Peyer's patch (tissue), 4 donors: ENCODE results near the gene RPS21. TPM values are rescaled to one million over a fixed set of nuclear protein-coding genes. Genes with fewer than 3 reads are reported as not detected.

ENCODE experiments used
- DNase-seq, 3 donors: peaks; one replicate each; pipeline ENCODE4 v3.0.0-alpha.2; 2017 to 2019
- H3K27ac ChIP-seq, 4 donors: fragments of 200-600 bp; sonication (generic); one replicate each; pipeline ENCODE4 v1.5.1; 2016 to 2019
- H3K27me3 ChIP-seq, 2 donors: fragments of 200-600 bp; sonication (generic); one replicate each; pipeline ENCODE4 v1.5.1; 2019
- H3K36me3 ChIP-seq, 3 donors: fragments of 200-600 bp; sonication (generic); one replicate each; pipeline ENCODE4 v1.5.1; 2016 to 2019
- H3K4me1 ChIP-seq, 4 donors: fragments of 200-600 bp; sonication (generic); one replicate each; pipeline ENCODE4 v1.5.1; 2016 to 2019
- H3K4me3 ChIP-seq, 4 donors: fragments of 200-600 bp; sonication (generic); 1 replicate in 3 of 4; 2 replicates in 1 of 4; pipeline ENCODE4 v1.5.1; 2016 to 2019; ENCODE audit warnings: mild to moderate bottlenecking in 1 of 4
- H3K9me3 ChIP-seq, 4 donors: fragments of 200-600 bp; sonication (generic); one replicate each; pipeline ENCODE4 v1.5.1; 2016 to 2019; ENCODE audit warnings: mild to moderate bottlenecking in 1 of 4
- CTCF ChIP-seq, 6 experiments: fragments of 450-650 bp in 4 of 6; fragments of 200-600 bp in 2 of 6; sonication (generic) in 1 of 6; IDR thresholded peaks; one replicate each; pipeline ENCODE4 v1.5.1; 2017 to 2019; ENCODE audit warnings: antibody characterized with exemption in 6 of 6, mild to moderate bottlenecking in 3 of 6, moderate library complexity in 1 of 6
- POLR2A ChIP-seq, 2 donors: fragments of 450-650 bp; IDR thresholded peaks; one replicate each; pipeline ENCODE4 v1.5.1; 2017; ENCODE audit warnings: antibody characterized with exemption in 2 of 2, mild to moderate bottlenecking in 2 of 2, moderate library complexity in 2 of 2
- total RNA-seq, 4 donors: library from RNA; depleted of rRNA; stranded (reverse); fragments of >200 nt; gene quantifications; one replicate each; pipeline ENCODE4 v1.1.0, GENCODE V29; 2016

Gene RPS21
- total RNA-seq, 4 donors from 2014 or later, result 507 to 769 (median 622) TPM

- TF ChIP-seq CTCF (IDR thresholded peaks at IDR 0.05) (no peak), POLR2A (IDR thresholded peaks at IDR 0.05) (no peak)
- peaks cover 0 to 18% (median 0%) of the 10 kb centered on the region in 3 donors for H3K36me3 ChIP-seq
- no peaks in the 10 kb centered on the region for H3K27me3 ChIP-seq
Observed at GRCh38 chr20:62396367-62397239, 9.7 kb downstream of the RPS21 start.

GRCh38 chr20:62398120-62398821 lies 11.4 kb downstream of the RPS21 start:
- Histone ChIP-seq H3K4me3 (no peak overlapping the region), H3K4me1 (no peaks in the 10 kb centered on the region), H3K27ac (no peak overlapping the region), H3K27me3 (no peaks in the 10 kb centered on the region), H3K36me3 (peaks cover 0 to 8% (median 0%) of the 10 kb centered on the region in 3 donors), H3K9me3 (no peaks in the 10 kb centered on the region)
- DNase-seq, result no peak
- TF ChIP-seq CTCF (IDR thresholded peaks at IDR 0.05) (no peak), POLR2A (IDR thresholded peaks at IDR 0.05) (no peak)

More at GRCh38 chr20:62396367-62397239, 9.7 kb downstream of the RPS21 start:
- Histone ChIP-seq H3K27ac (no peak overlapping the region), H3K4me1 (no peaks in the 10 kb centered on the region), H3K4me3 (no peak overlapping the region), H3K9me3 (no peaks in the 10 kb centered on the region)
- no peak for DNase-seq

GRCh38 chr20:62400021-62400420 lies 13.1 kb downstream of the RPS21 start:
- Histone ChIP-seq H3K27ac (no peak overlapping the region), H3K4me1 (peaks cover 0 to 5% (median 0%) of the 10 kb centered on the region in 4 donors), H3K9me3 (no peaks in the 10 kb centered on the region), H3K27me3 (no peaks in the 10 kb centered on the region), H3K4me3 (no peak overlapping the region), H3K36me3 (no peaks in the 10 kb centered on the region)
- no peak for TF ChIP-seq POLR2A (IDR thresholded peaks at IDR 0.05)
- no peak for TF ChIP-seq CTCF (IDR thresholded peaks at IDR 0.05)
- no peak for DNase-seq

- TF ChIP-seq POLR2A (IDR thresholded peaks at IDR 0.05), result no peak
- no peak for TF ChIP-seq CTCF (IDR thresholded peaks at IDR 0.05)
- Histone ChIP-seq H3K9me3 (no peaks in the 10 kb centered on the region), H3K27me3 (no peaks in the 10 kb centered on the region), H3K36me3 (no peaks in the 10 kb centered on the region), H3K4me3 (no peak overlapping the region), H3K4me1 (peaks cover 0 to 10% (median 1%) of the 10 kb centered on the region in 4 donors), H3K27ac (no peak overlapping the region)
- DNase-seq, result no peak
Observed at GRCh38 chr20:62400541-62400940, 13.6 kb downstream of the RPS21 start.

- DNase-seq, result no peak
- H3K27me3 ChIP-seq, result no peaks in the 10 kb centered on the region
- TF ChIP-seq POLR2A (IDR thresholded peaks at IDR 0.05) (no peak), CTCF (IDR thresholded peaks at IDR 0.05) (no peak)
- H3K4me1 ChIP-seq, result peaks cover 0 to 18% (median 7%) of the 10 kb centered on the region in 4 donors
- no peak overlapping the region for H3K27ac ChIP-seq
- no peak overlapping the region for H3K4me3 ChIP-seq
- no peaks in the 10 kb centered on the region for H3K36me3 ChIP-seq
- H3K9me3 ChIP-seq, result no peaks in the 10 kb centered on the region
Observed at GRCh38 chr20:62401331-62401779, 14.5 kb downstream of the RPS21 start.
